Gastroesophageal sphincter (tissue), 4 donors: ENCODE results near the gene MINDY3. TPM values are rescaled to one million over a fixed set of nuclear protein-coding genes. Genes with fewer than 3 reads are reported as not detected.
"Not testable (repeated sequence)": the region's sequence is repeated elsewhere in the genome, so short reads cannot be mapped to it uniquely, and the experiment has no call there.

Experiments
- ATAC-seq: fragments of 150-250 bp; one replicate; pipeline ENCODE4 v1.9.1; 2016; ENCODE audit warnings: mild to moderate bottlenecking, moderate library complexity
- H3K27ac ChIP-seq, 4 donors: fragments of 200-600 bp; sonication (generic) in 3 of 4; 1 replicate in 3 of 4; 2 replicates in 1 of 4; pipeline ENCODE4 v1.5.1; 2016 to 2019
- H3K27me3 ChIP-seq: fragments of 200-600 bp; sonication (generic); one replicate; pipeline ENCODE4 v1.5.1; 2019
- H3K36me3 ChIP-seq, 2 donors: fragments of 200-600 bp; sonication (generic); one replicate each; pipeline ENCODE4 v1.5.1; 2019; ENCODE audit warnings: control low read depth in 1 of 2
- H3K4me1 ChIP-seq, 3 donors: fragments of 200-600 bp; sonication (generic); 1 replicate in 2 of 3; 2 replicates in 1 of 3; pipeline ENCODE4 v1.5.1; 2016 to 2019; ENCODE audit warnings: control low read depth in 2 of 3
- H3K4me3 ChIP-seq, 2 donors: fragments of 200-600 bp; sonication (generic); one replicate each; pipeline ENCODE4 v1.5.1; 2019; ENCODE audit warnings: mild to moderate bottlenecking in 1 of 2, moderate library complexity in 1 of 2
- H3K9me3 ChIP-seq, 3 donors: fragments of 200-600 bp; sonication (generic); one replicate each; pipeline ENCODE4 v1.5.1; 2017 to 2019; ENCODE audit warnings: control low read depth in 2 of 3
- EP300 ChIP-seq: sonication (generic); formaldehyde crosslinking; IDR thresholded peaks from one replicate; pipeline ENCODE4 v1.6.1; 2017; ENCODE audit warnings: antibody characterized with exemption, mild to moderate bottlenecking
- POLR2A ChIP-seq, 2 donors: fragments of 450-650 bp; IDR thresholded peaks; one replicate each; pipeline ENCODE4 v1.6.1; 2017; ENCODE audit warnings: antibody characterized with exemption in 2 of 2, mild to moderate bottlenecking in 2 of 2, moderate library complexity in 1 of 2
- POLR2AphosphoS5 ChIP-seq: sonication (generic); formaldehyde crosslinking; IDR thresholded peaks from one replicate; pipeline ENCODE4 v1.6.1; 2017; ENCODE audit warnings: antibody characterized with exemption
- WGBS, 2 donors: methylation state at CpG; one replicate each; pipeline ENCODE4 v1.1.5; 2018; ENCODE audit warnings: low coverage in 1 of 2; 5-methylcytosine and 5-hydroxymethylcytosine counted together
- total RNA-seq, 4 donors: library from RNA; depleted of rRNA; stranded (reverse); fragments of >200 nt; gene quantifications; one replicate each; pipeline ENCODE4 v1.1.0, GENCODE V29; 2016
- TF ChIP-seq, protein P1 (sequence below), 4 experiments: fragments of 200-600 bp in 2 of 4; fragments of 450-650 bp in 2 of 4; sonication (generic) in 1 of 4; IDR thresholded peaks; one replicate each; pipeline ENCODE4 v1.5.1; 2017 to 2019; ENCODE audit warnings: antibody characterized with exemption in 4 of 4, mild to moderate bottlenecking in 2 of 4, moderate library complexity in 2 of 4

Gene MINDY3
- total RNA-seq, 4 donors from 2014 or later: 21.8 to 93.6 (median 36.7) TPM

DNA sequence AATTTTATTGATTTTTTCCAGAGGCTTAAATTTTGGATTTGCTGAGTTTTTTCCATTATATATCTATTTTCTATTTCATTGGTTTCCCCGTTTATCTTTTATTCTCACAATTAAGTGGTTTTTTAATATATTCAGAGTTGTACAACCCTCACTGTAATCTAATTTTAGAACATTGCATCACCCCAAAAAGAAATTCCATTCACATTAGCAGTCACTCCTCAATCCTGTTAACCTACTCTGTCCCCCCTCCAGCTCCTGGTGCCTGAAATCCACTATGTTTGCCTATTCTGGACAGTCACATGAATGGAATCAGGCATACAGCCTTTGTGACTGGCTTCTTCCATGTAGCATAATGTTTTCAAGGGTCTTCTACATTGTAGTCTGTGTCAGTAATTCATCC lies 84.8 kb downstream of the MINDY3 start:
- Histone ChIP-seq H3K4me1 (peaks cover 0 to 19% (median 5%) of the 10 kb centered on the region in 3 donors), H3K27me3 (no peaks in the 10 kb centered on the region), H3K9me3 (no peaks in the 10 kb centered on the region), H3K4me3 (no peak overlapping the region), H3K27ac (no peak overlapping the region), H3K36me3 (peaks cover 0 to 22% of the 10 kb centered on the region in 2 donors)
- 41% methylated on average over 1 of the region's 1 CpG; no CpG with 5 or more reads in 1 of the 2 donors for WGBS, 2 donors
- TF ChIP-seq POLR2AphosphoS5: peak; percentile 23
- no peak for TF ChIP-seq POLR2A (IDR thresholded peaks at IDR 0.05)
- TF ChIP-seq EP300: no peak
- TF ChIP-seq, protein P1, sequence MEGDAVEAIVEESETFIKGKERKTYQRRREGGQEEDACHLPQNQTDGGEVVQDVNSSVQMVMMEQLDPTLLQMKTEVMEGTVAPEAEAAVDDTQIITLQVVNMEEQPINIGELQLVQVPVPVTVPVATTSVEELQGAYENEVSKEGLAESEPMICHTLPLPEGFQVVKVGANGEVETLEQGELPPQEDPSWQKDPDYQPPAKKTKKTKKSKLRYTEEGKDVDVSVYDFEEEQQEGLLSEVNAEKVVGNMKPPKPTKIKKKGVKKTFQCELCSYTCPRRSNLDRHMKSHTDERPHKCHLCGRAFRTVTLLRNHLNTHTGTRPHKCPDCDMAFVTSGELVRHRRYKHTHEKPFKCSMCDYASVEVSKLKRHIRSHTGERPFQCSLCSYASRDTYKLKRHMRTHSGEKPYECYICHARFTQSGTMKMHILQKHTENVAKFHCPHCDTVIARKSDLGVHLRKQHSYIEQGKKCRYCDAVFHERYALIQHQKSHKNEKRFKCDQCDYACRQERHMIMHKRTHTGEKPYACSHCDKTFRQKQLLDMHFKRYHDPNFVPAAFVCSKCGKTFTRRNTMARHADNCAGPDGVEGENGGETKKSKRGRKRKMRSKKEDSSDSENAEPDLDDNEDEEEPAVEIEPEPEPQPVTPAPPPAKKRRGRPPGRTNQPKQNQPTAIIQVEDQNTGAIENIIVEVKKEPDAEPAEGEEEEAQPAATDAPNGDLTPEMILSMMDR (IDR thresholded peaks at IDR 0.05): no peak
- peak; percentile 43 for ATAC-seq

DNA sequence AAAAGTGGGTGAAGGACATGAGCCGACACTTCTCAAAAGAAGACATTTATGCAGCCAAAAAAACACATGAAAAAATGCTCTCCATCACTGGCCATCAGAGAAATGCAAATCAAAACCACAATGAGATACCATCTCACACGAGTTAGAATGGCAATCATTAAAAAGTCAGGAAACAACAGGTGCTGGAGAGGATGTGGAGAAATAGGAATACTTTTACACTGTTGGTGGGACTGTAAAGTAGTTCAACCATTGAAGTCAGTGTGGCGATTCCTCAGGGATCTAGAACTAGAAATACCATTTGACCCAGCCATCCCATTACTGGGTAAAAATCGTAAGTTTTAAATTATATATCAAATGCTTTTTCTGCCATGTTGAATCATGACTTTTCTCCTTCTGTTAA lies 85.8 kb downstream of the MINDY3 start:
- H3K27ac ChIP-seq, H3K4me1 ChIP-seq, H3K4me3 ChIP-seq, H3K27me3 ChIP-seq, ATAC-seq, H3K9me3 ChIP-seq: not testable (repeated sequence)
- H3K36me3 ChIP-seq: peaks cover 0 to 22% of the 10 kb centered on the region in 2 donors
- WGBS, 2 donors: 88% methylated on average over 3 of the region's 4 CpGs

DNA sequence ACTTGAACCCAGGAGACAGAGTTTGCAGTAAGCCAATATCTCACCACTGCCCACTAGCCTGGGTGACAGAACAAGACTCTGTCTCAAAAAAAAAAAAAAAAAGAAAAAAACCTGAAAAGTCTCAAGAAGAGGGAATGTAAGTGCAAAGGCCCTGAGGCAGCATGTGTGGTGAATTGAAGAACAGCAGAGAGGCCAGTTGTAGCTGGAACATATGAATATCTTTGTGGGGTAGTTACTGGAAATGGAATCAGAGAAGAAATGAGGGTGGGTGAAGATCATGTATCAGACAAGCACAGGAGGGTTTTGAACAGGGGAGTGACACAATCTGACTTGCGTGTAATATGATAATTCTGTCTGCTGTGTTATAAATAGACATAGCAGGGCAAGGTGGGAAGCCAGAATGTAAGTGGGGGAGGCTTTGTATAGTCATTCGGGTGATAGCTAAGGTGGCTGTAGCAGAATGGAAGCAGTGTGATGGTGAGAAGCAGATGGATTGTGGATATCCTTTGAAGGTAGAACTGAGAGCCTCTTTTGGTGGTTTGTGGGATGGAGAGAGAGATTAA lies 95.3 kb downstream of the MINDY3 start:
- H3K27ac ChIP-seq: no peak overlapping the region
- no peak for ATAC-seq
- H3K36me3 ChIP-seq: no peaks in the 10 kb centered on the region
- no peaks in the 10 kb centered on the region for H3K4me1 ChIP-seq
- TF ChIP-seq, protein P1 (IDR thresholded peaks at IDR 0.05): no peak
- TF ChIP-seq POLR2AphosphoS5 (no peak), EP300 (no peak), POLR2A (IDR thresholded peaks at IDR 0.05) (no peak)
- H3K9me3 ChIP-seq: no peaks in the 10 kb centered on the region
- no peaks in the 10 kb centered on the region for H3K27me3 ChIP-seq
- H3K4me3 ChIP-seq: no peak overlapping the region
- 84 to 91% methylated on average over 2 of the region's 2 CpGs for WGBS, 2 donors

DNA sequence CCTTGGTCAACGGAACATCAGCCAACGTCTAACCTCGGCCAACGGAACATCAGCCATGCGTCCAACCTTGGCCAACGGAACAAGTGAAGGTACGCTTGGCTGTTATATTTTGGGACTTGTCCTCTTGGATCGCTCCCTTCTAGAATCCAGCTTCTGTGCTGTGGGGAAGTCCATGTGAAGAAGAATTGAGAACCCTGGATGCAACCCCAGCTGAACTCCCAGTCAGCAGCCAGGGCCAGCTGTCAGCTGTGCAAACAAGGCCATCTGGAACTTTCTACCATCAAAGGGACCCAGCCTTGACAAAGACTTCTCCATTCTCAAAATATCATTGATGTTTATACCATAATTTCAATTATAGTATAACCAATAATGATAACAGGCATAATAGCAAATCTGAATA lies 97.3 kb downstream of the MINDY3 start:
- H3K4me3 ChIP-seq: no peak overlapping the region
- no peak overlapping the region for H3K27ac ChIP-seq
- no peaks in the 10 kb centered on the region for H3K9me3 ChIP-seq
- WGBS, 2 donors: 84 to 100% methylated on average over 1 to 8 of the region's 8 CpGs
- no peaks in the 10 kb centered on the region for H3K36me3 ChIP-seq
- TF ChIP-seq, protein P1 (IDR thresholded peaks at IDR 0.05): no peak
- no peak for TF ChIP-seq POLR2AphosphoS5
- no peak for TF ChIP-seq EP300
- TF ChIP-seq POLR2A (IDR thresholded peaks at IDR 0.05): no peak
- ATAC-seq: no peak
- H3K27me3 ChIP-seq: no peaks in the 10 kb centered on the region
- no peaks in the 10 kb centered on the region for H3K4me1 ChIP-seq

DNA sequence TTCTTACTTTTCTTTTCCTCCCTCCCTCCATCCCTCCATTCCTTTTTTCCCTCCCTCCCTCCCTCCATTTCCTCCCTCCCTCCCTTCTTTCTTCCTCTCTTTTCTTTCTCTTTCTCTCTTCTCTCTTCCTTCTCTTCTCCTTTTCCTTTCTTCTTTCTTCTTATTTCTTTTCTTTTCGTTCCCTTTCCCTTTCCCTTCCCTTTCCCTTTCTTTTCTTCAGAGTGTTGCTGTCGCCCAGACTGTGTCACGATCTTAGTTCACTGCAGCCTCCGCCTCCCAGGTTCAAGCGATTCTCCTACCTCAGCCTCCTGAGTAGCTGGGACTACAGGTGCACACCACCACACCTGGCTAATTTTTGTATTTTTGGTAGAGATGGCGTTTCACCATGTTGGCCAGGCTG lies 98.1 kb downstream of the MINDY3 start:
- ATAC-seq, H3K4me3 ChIP-seq, H3K4me1 ChIP-seq, H3K9me3 ChIP-seq, H3K27ac ChIP-seq, H3K36me3 ChIP-seq, H3K27me3 ChIP-seq: not testable (repeated sequence)
- 83 to 98% methylated on average over 1 to 6 of the region's 6 CpGs for WGBS, 2 donors

DNA sequence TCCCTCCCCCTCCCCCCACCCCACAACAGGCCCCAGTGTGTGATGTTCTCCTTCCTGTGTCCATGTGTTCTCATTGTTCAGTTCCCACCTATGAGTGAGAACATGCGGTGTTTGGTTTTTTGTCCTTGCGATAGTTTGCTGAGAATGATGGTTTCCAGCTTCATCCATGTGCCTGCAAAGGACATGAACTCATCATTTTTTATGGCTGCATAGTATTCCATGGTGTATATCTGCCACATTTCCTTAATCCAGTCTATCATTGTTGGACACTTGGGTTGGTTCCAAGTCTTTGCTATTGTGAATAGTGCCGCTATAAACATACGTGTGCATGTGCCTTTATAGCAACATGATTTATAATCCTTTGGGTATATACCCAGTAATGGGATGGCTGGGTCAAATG lies 99.1 kb downstream of the MINDY3 start:
- H3K4me1 ChIP-seq, ATAC-seq, H3K9me3 ChIP-seq, H3K27me3 ChIP-seq, H3K4me3 ChIP-seq, H3K36me3 ChIP-seq, H3K27ac ChIP-seq: not testable (repeated sequence)
- 93% methylated on average over 3 of the region's 4 CpGs; no CpG with 5 or more reads in 1 of the 2 donors for WGBS, 2 donors
